K562 (cell line): ENCODE data around the gene PPIA. TPM values are rescaled to one million over a fixed set of nuclear protein-coding genes. Genes with fewer than 3 reads are reported as not detected.

Experiments
- ATAC-seq: fragments of 200-7000 bp; cut with Tn5 transposase; 3 replicates; pipeline ENCODE4 v1.9.1; 2020; ENCODE audit warnings: moderate library complexity
- BruUV-seq: library from RNA; stranded (reverse); fragments of 400-500 nt; replicated peaks from 2 replicates; lab custom pipeline; 2021; lab: Mats Ljungman, UMichigan
- CTCF ChIA-PET: fragments of 300-600 bp; formaldehyde crosslinking; extraction: SDS; loops from one replicate; lab custom pipeline; 2021; ENCODE audit warnings: low intra/inter-chr PET ratio; lab: Yijun Ruan, JAX
- POLR2A ChIA-PET: fragments of 300-600, 350-650 bp; sonication (Branson Sonifier 250); formaldehyde crosslinking; extraction: SDS; loops from one replicate; lab custom pipeline; 2021; ENCODE audit warnings: antibody characterized with exemption, inconsistent platforms; lab: Yijun Ruan, JAX
- DNase-seq, 4 experiments: peaks; one replicate each; pipeline versions ENCODE4 v3.0.0 to v3.0.0-alpha.2; 2011 to 2018; ENCODE audit warnings: low spot score in 3 of 4, mixed read lengths in 3 of 4; ENCODE audit errors: extremely low read depth in 1 of 4
- FAIRE-seq: peaks from 2 replicates; lab custom pipeline; 2011; peaks lifted over from hg19 to GRCh38; lab: Jason Lieb, UNC
- H2AFZ ChIP-seq: 2 replicates; pipeline ENCODE4 v1.6.0; 2011; ENCODE audit warnings: low read depth, low read length, control low read depth, inconsistent platforms
- H3K27ac ChIP-seq: fragments of 200-600 bp; 3 replicates; pipeline ENCODE4 v1.8.0; 2011; ENCODE audit warnings: low read depth, mild to moderate bottlenecking, control low read depth, inconsistent platforms, low read length, moderate library complexity, mixed read lengths; ENCODE audit errors: extremely low read depth
- H3K27me3 ChIP-seq, 2 experiments: fragments of 300-600 bp in 1 of 2; 2 replicates in 1 of 2; 3 replicates in 1 of 2; pipeline versions ENCODE4 v1.6.0 to v1.8.0; 2011; ENCODE audit warnings: inconsistent platforms in 2 of 2, low read length in 2 of 2, mild to moderate bottlenecking in 1 of 2, mixed read lengths in 1 of 2, moderate library complexity in 1 of 2; ENCODE audit not compliant: control insufficient read depth in 2 of 2, insufficient read depth in 2 of 2
- H3K36me3 ChIP-seq: fragments of 300-600 bp; 3 replicates; pipeline ENCODE4 v1.8.0; 2011; ENCODE audit warnings: mild to moderate bottlenecking, low read length, inconsistent platforms; ENCODE audit not compliant: control insufficient read depth, insufficient read depth
- H3K4me1 ChIP-seq, 2 experiments: fragments of 200-600 bp in 1 of 2; replicated peaks in 1 of 2; 2 replicates in 1 of 2; 3 replicates in 1 of 2; pipeline versions ENCODE4 v1.5.1 to v1.8.0; 2011; ENCODE audit warnings: inconsistent platforms in 2 of 2, low read length in 2 of 2, mild to moderate bottlenecking in 1 of 2, mixed read lengths in 1 of 2, moderate library complexity in 1 of 2; ENCODE audit not compliant: control insufficient read depth in 2 of 2, insufficient read depth in 2 of 2
- H3K4me2 ChIP-seq: 2 replicates; pipeline ENCODE4 v1.6.1; 2011; ENCODE audit warnings: low read length, control low read depth, inconsistent platforms, mixed read lengths; ENCODE audit not compliant: insufficient read depth
- H3K4me3 ChIP-seq: fragments of 200-600 bp; sonication (generic), shearing (Covaris generic); 2 replicates; pipeline ENCODE4 v1.5.1; 2016; ENCODE audit warnings: control low read depth, inconsistent platforms
- H3K79me2 ChIP-seq: fragments of 200-600 bp; 3 replicates; pipeline ENCODE4 v1.8.0; 2011; ENCODE audit warnings: low read length, inconsistent platforms; ENCODE audit not compliant: control insufficient read depth, insufficient read depth
- H3K9ac ChIP-seq, 2 experiments: 2 replicates each; pipeline versions ENCODE4 v1.6.0 to v1.6.1; 2011; ENCODE audit warnings: low read depth in 2 of 2, low read length in 2 of 2, control low read depth in 1 of 2, inconsistent platforms in 1 of 2, mild to moderate bottlenecking in 1 of 2, mixed read lengths in 1 of 2; ENCODE audit not compliant: insufficient read depth in 1 of 2
- H3K9me1 ChIP-seq: one replicate; pipeline ENCODE4 v1.6.0; 2011; ENCODE audit warnings: inconsistent platforms, mild to moderate bottlenecking, low read length, moderate library complexity; ENCODE audit not compliant: control insufficient read depth, insufficient read depth
- H3K9me3 ChIP-seq: replicated peaks from 2 replicates; pipeline ENCODE4 v1.5.1; 2011; ENCODE audit warnings: low read depth, low read length, inconsistent platforms; ENCODE audit not compliant: control insufficient read depth, insufficient read depth
- H4K20me1 ChIP-seq: replicated peaks from 2 replicates; pipeline ENCODE4 v1.6.1; 2011; ENCODE audit warnings: low read length, inconsistent platforms, mixed read lengths; ENCODE audit not compliant: control insufficient read depth, insufficient read depth
- POLR2G ChIP-seq: fragments of 200-400 bp; formaldehyde crosslinking; IDR thresholded peaks from 2 replicates; pipeline ENCODE4 v1.6.1; 2017; ENCODE audit warnings: low read depth, mild to moderate bottlenecking, antibody characterized with exemption, low read length, moderate library complexity
- SRSF7 ChIP-seq: fragments of 200-400 bp; formaldehyde crosslinking; optimal IDR thresholded peaks from 2 replicates; pipeline ENCODE3; 2017; ENCODE audit warnings: mild to moderate bottlenecking, low read depth, low read length
- WGBS: fragments of 100-300 bp; shearing (Covaris generic); methylation state at CpG from one replicate; pipeline ENCODE4 v1.1.6; 2016; ENCODE audit warnings: low coverage, mixed read lengths; ENCODE audit not compliant: insufficient coverage; ENCODE audit errors: missing lambda C conversion rate; 5-methylcytosine and 5-hydroxymethylcytosine counted together
- in situ Hi-C: fragments of 300-500 bp; cut with MboI; formaldehyde crosslinking; loops from 4 replicates; pipeline ENCODE4 v1.15.0; 2018; ENCODE audit warnings: inconsistent platforms, mixed read lengths
- intact Hi-C: fragments of 100-400 bp; cut with micrococcal nuclease; formaldehyde crosslinking; loops from 2 replicates; pipeline ENCODE4 v1.14.2; 2022
- polyA plus RNA-seq, 8 experiments: library from polyadenylated mRNA; depleted of rRNA in 4 of 8; stranded (reverse) in 5 of 8; unstranded in 3 of 8; fragments of >200 nt; fragmentation: Nextera tagmentation in 2 of 8; fragmentation: Illumina TruSeq in 1 of 8; extraction: Ambion mirVana in 2 of 8; extraction: Trizol in 1 of 8; gene quantifications; 2 replicates each; pipeline versions ENCODE4 v1.2.1 to v1.2.3, GENCODE V29; 2011 to 2014; ENCODE audit warnings: inconsistent platforms in 1 of 8, missing spikeins in 1 of 8
- total RNA-seq, 7 experiments: library from RNA; depleted of rRNA in 6 of 7; stranded (reverse); fragments of >200 nt in 6 of 7; fragmentation: Illumina TruSeq in 2 of 7; extraction: Trizol in 2 of 7; gene quantifications; 2 replicates each; pipeline versions ENCODE4 v1.2.1 to v1.2.3, GENCODE V29; 2011 to 2021; ENCODE audit warnings: low replicate concordance in 1 of 7

The PPIA gene
- total and polyA plus RNA-seq, 9 of the 15 experiments (the other 6 are each of a cell fraction or from before 2014, with no cell fraction given), result 2,583 to 7,504 (median 3,973) TPM

DNA sequence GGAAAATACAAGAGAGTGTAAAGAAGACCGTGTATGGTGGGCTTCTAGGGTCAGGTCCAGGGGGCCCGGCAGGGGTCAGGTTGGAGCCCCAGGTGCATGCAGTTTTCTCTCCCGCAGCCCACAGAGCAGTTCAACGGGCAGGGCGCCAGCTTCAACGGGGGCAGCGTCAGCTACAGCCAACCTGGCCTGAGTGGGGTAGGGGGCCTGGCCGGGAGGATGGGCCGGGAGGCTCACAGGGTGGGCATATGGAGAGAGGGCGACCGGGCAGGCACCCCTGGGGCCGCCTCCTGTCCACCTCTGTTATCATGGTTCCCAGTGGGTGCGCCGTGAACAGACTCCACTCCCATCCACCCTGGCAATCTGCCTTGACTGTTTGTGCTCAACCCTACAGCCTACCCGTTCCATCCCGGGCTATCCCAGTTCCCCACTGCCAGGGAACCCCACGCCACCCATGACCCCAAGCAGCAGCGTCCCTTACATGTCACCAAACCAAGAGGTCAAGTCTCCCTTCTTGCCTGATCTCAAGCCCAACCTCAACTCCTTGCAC lies 36.4 kb upstream of the PPIA start:
- Histone ChIP-seq H3K36me3 (peaks cover 69% of the 10 kb centered on the region; the same call in 2 of the 3 replicates), H4K20me1 (no peaks in the 10 kb centered on the region), H2AFZ (no peak overlapping the region), H3K4me1 (peaks cover 16 to 47% of the 10 kb centered on the region in 2 experiments; a peak in 4 of 5 replicates), H3K9ac (peak overlapping the region in 1 of 2 experiments; percentile 75; a peak in 2 of 4 replicates), H3K4me3 (no peak overlapping the region), H3K9me1 (no peaks in the 10 kb centered on the region), H3K4me2 (no peak overlapping the region), H3K9me3 (no peaks in the 10 kb centered on the region), H3K79me2 (peaks cover 13% of the 10 kb centered on the region), H3K27me3 (no peaks in the 10 kb centered on the region), H3K27ac (no peak overlapping the region)
- in situ Hi-C loops (no loop called here), intact Hi-C loops (loop anchor here (5.0 kb wide), 2 partner anchors 153 to 173 kb away; partner anchors contain the start of gene OGDH)
- no peak for ATAC-seq
- CTCF ChIA-PET, result no interaction called here
- TF ChIP-seq POLR2G (0 out of 2 replicates have a peak, but pooled peaks have one; percentile 27), SRSF7 (no peak)
- BruUV-seq, result no TSS peak
- no peak for DNase-seq
- POLR2A ChIA-PET, result interaction anchor here (0.6 kb wide), 1 partner anchor 406 kb away, joined by 3 read pairs; no protein-coding TSS in a partner anchor
- 80% methylated on average over 14 of the region's 18 CpGs for WGBS
- no peak for FAIRE-seq
